H9 (cell line): ENCODE measurements around the gene VAMP3. TPM values are rescaled to one million over a fixed set of nuclear protein-coding genes. Genes with fewer than 3 reads are reported as not detected.

Experiments
- DNase-seq: peaks from one replicate; pipeline ENCODE4 v3.0.0-alpha.2; 2017
- H2AFZ ChIP-seq: one replicate; pipeline ENCODE4 v1.6.1; 2013; ENCODE audit warnings: mild to moderate bottlenecking, low read length, control low read depth, moderate library complexity
- H2AK5ac ChIP-seq: 2 replicates; pipeline ENCODE4 v1.6.1; 2013; ENCODE audit warnings: low read length, control low read depth, mixed read lengths; ENCODE audit not compliant: insufficient read length
- H2BK120ac ChIP-seq: one replicate; pipeline ENCODE4 v1.6.1; 2013; ENCODE audit warnings: low read depth, mild to moderate bottlenecking, low read length, control low read depth, inconsistent platforms; ENCODE audit not compliant: poor library complexity, severe bottlenecking
- H2BK12ac ChIP-seq: 2 replicates; pipeline ENCODE4 v1.6.1; 2013; ENCODE audit warnings: low read length, control low read depth, mixed read lengths, low read depth; ENCODE audit not compliant: insufficient read length
- H2BK15ac ChIP-seq: 2 replicates; pipeline ENCODE4 v1.6.1; 2013; ENCODE audit warnings: low read depth, low read length, control low read depth
- H2BK20ac ChIP-seq: one replicate; pipeline ENCODE4 v1.6.1; 2013; ENCODE audit warnings: low read depth, mild to moderate bottlenecking, low read length, control low read depth, inconsistent platforms; ENCODE audit not compliant: poor library complexity, severe bottlenecking
- H2BK5ac ChIP-seq: 2 replicates; pipeline ENCODE4 v1.6.1; 2013; ENCODE audit warnings: low read length, control low read depth, mixed read lengths; ENCODE audit not compliant: insufficient read length
- H3K14ac ChIP-seq: 2 replicates; pipeline ENCODE4 v1.6.1; 2013; ENCODE audit warnings: low read length, control low read depth; ENCODE audit not compliant: insufficient read depth
- H3K18ac ChIP-seq: 2 replicates; pipeline ENCODE4 v1.6.1; 2013; ENCODE audit warnings: low read depth, mild to moderate bottlenecking, mixed read lengths, low read length, control low read depth; ENCODE audit not compliant: insufficient read length
- H3K23ac ChIP-seq: 2 replicates; pipeline ENCODE4 v1.6.1; 2013; ENCODE audit warnings: low read length, control low read depth, mixed read lengths, low read depth; ENCODE audit not compliant: insufficient read length
- H3K23me2 ChIP-seq: 2 replicates; pipeline ENCODE4 v1.6.1; 2013; ENCODE audit warnings: low read depth, mild to moderate bottlenecking, mixed read lengths, low read length, control low read depth; ENCODE audit not compliant: insufficient read length, poor library complexity, severe bottlenecking
- H3K27ac ChIP-seq: 2 replicates; pipeline ENCODE4 v1.5.1; 2013; ENCODE audit warnings: low read length, control low read depth, mixed read lengths, low read depth; ENCODE audit not compliant: insufficient read length
- H3K27me3 ChIP-seq: 2 replicates; pipeline ENCODE4 v1.6.1; 2013; ENCODE audit warnings: low read length, control low read depth, inconsistent platforms; ENCODE audit not compliant: insufficient read depth
- H3K4ac ChIP-seq: 2 replicates; pipeline ENCODE4 v1.6.1; 2013; ENCODE audit warnings: low read depth, mild to moderate bottlenecking, control low read depth, inconsistent platforms, low read length, moderate library complexity
- H3K4me1 ChIP-seq: 2 replicates; pipeline ENCODE4 v1.6.1; 2013; ENCODE audit warnings: low read length, control low read depth, inconsistent platforms; ENCODE audit not compliant: insufficient read depth
- H3K4me2 ChIP-seq: 2 replicates; pipeline ENCODE4 v1.6.1; 2013; ENCODE audit warnings: low read length, control low read depth, mixed read lengths; ENCODE audit not compliant: insufficient read length, insufficient read depth
- H3K56ac ChIP-seq: 2 replicates; pipeline ENCODE4 v1.6.1; 2013; ENCODE audit warnings: low read depth, mild to moderate bottlenecking, mixed read lengths, low read length, control low read depth; ENCODE audit not compliant: insufficient read length
- H3K79me1 ChIP-seq: 2 replicates; pipeline ENCODE4 v1.6.1; 2013; ENCODE audit warnings: low read depth, mild to moderate bottlenecking, moderate library complexity, low read length, control low read depth, inconsistent platforms; ENCODE audit not compliant: insufficient read depth, poor library complexity, severe bottlenecking
- H3K79me2 ChIP-seq: 2 replicates; pipeline ENCODE4 v1.6.1; 2013; ENCODE audit warnings: low read length, control low read depth, inconsistent platforms; ENCODE audit not compliant: insufficient read depth
- H3K9ac ChIP-seq: 2 replicates; pipeline ENCODE4 v1.6.1; 2013; ENCODE audit warnings: low read length, control low read depth, mixed read lengths; ENCODE audit not compliant: insufficient read length; ENCODE audit errors: extremely low read depth
- H3K9me3 ChIP-seq: one replicate; pipeline ENCODE4 v1.6.1; 2013; ENCODE audit warnings: low read depth, low read length, inconsistent platforms; ENCODE audit not compliant: control insufficient read depth
- H3T11ph ChIP-seq: one replicate; pipeline ENCODE4 v1.6.1; 2013; ENCODE audit warnings: mild to moderate bottlenecking, low read length, control low read depth, inconsistent platforms
- H4K20me1 ChIP-seq: one replicate; pipeline ENCODE4 v1.6.1; 2013; ENCODE audit not compliant: control insufficient read depth, insufficient read length, insufficient read depth
- H4K5ac ChIP-seq: 2 replicates; pipeline ENCODE4 v1.6.1; 2013; ENCODE audit warnings: low read depth, mild to moderate bottlenecking, mixed read lengths, low read length, control low read depth; ENCODE audit not compliant: insufficient read length
- H4K8ac ChIP-seq: replicated peaks from 2 replicates; pipeline ENCODE4 v1.6.1; 2013; ENCODE audit warnings: low read length, control low read depth, mixed read lengths, low read depth; ENCODE audit not compliant: insufficient read length
- H4K91ac ChIP-seq: 2 replicates; pipeline ENCODE4 v1.6.1; 2013; ENCODE audit warnings: low read depth, mild to moderate bottlenecking, moderate library complexity, mixed read lengths, low read length, control low read depth; ENCODE audit not compliant: insufficient read length
- H3K27ac Mint-ChIP-seq, 3 experiments: 2 replicates in 2 of 3; 3 replicates in 1 of 3; pipeline ENCODE4 v1.8.0; 2020 to 2021; ENCODE audit warnings: mixed read lengths in 3 of 3, mild to moderate bottlenecking in 1 of 3, moderate library complexity in 1 of 3
- H3K27me3 Mint-ChIP-seq: 2 replicates; pipeline ENCODE4 v1.8.0; 2021; ENCODE audit warnings: low read depth, mild to moderate bottlenecking, moderate library complexity, mixed read lengths
- H3K36me3 Mint-ChIP-seq, 3 experiments: 2 replicates in 2 of 3; 3 replicates in 1 of 3; pipeline ENCODE4 v1.8.0; 2020 to 2021; ENCODE audit warnings: low read depth in 3 of 3, mixed read lengths in 3 of 3; ENCODE audit not compliant: insufficient read depth in 1 of 3
- H3K4me1 Mint-ChIP-seq, 2 experiments: 2 replicates each; pipeline ENCODE4 v1.8.0; 2020; ENCODE audit warnings: mixed read lengths in 2 of 2
- H3K4me3 Mint-ChIP-seq, 2 experiments: 2 replicates in 1 of 2; 3 replicates in 1 of 2; pipeline ENCODE4 v1.8.0; 2020 to 2021; ENCODE audit warnings: mild to moderate bottlenecking in 2 of 2, mixed read lengths in 2 of 2, moderate library complexity in 1 of 2
- H3K9me3 Mint-ChIP-seq, 2 experiments: 2 replicates in 1 of 2; 3 replicates in 1 of 2; pipeline ENCODE4 v1.8.0; 2020; ENCODE audit warnings: mild to moderate bottlenecking in 2 of 2, mixed read lengths in 2 of 2, moderate library complexity in 1 of 2
- WGBS: extraction: QIAGEN DNeasy Blood & Tissue Kit; methylation state at CpG from one replicate; pipeline ENCODE4 v1.1.7; 2013; ENCODE audit warnings: missing lambda C conversion rate, low lambda C conversion rate, mixed read lengths; ENCODE audit not compliant: insufficient read length; ENCODE audit errors: extremely low coverage; 5-methylcytosine and 5-hydroxymethylcytosine counted together
- total RNA-seq: library from RNA; stranded (reverse); gene quantifications from 2 replicates; pipeline ENCODE4 v1.2.1, GENCODE V29; 2021
- TF ChIP-seq, protein P1 (sequence below): fragments of 200-600 bp; sonication (generic); conservative IDR thresholded peaks from 3 replicates; pipeline ENCODE4 v1.8.0; 2021; ENCODE audit warnings: antibody characterized with exemption, mild to moderate bottlenecking

The VAMP3 gene
- total RNA-seq, 1 experiment from 2014 or later = 42.9 TPM

DNA sequence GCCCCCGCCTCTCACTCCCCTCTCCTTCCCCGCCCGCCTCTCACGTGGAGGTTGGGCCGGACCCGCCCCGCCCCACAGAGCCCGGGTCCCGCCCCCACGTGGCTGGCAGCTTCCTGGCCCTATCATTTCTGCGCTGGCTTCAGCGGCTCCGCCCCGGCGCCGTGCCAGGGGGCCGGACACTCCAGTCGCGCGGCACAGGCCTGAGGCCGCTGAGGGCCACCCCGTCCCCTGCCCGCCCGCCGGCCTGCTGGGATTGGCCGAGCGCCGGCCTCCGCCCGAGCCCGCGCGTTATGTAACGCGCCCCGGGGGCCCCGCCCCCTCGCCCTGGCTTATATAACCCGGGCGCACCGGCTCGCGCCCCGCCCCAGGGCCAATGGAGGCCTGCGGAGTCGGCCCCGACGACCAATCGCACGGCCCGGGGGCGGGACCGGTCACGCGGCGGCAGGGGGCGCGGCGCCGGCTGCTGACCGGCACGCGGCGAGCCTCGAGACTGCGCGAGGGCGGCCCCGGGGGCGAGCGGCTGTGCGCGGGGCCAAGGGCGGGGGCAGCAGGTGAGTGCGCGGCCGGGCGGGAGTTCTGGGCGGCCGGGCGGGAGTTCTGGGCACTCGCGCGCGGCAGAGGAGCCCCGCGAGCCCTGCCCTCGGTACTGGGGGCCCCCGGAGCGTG is 12.9 kb downstream of the VAMP3 start, which contains the start of gene PER3:
Gene PER3 (plus strand): TSS at position 466 of the 666 bp plus-strand sequence. CDS start 587 bp downstream, outside the sequence.
- Histone ChIP-seq H4K20me1 (no peaks in the 10 kb centered on the region), H2AK5ac (no peak within 1 kb of the TSS), H4K5ac (no peak within 1 kb of the TSS), H3K27me3 (no peaks in the 10 kb centered on the region; the same call in 1 of the 2 replicates), H3K14ac (peak within 1 kb of the TSS; percentile 17; the same call in 1 of the 2 replicates), H4K91ac (no peak within 1 kb of the TSS), H3K9me3 (no peaks in the 10 kb centered on the region), H2BK5ac (no peak within 1 kb of the TSS), H2BK120ac (no peak within 1 kb of the TSS), H2BK15ac (no peak within 1 kb of the TSS), H2AFZ (no peak within 1 kb of the TSS), H3K56ac (no peak within 1 kb of the TSS), H3K79me1 (no peaks in the 10 kb centered on the region), H3K23ac (no peak within 1 kb of the TSS), H3K27ac (no peak within 1 kb of the TSS), H2BK12ac (no peak within 1 kb of the TSS), H4K8ac (no peak within 1 kb of the TSS), H2BK20ac (no peak within 1 kb of the TSS), H3T11ph (no peak within 1 kb of the TSS), H3K18ac (no peak within 1 kb of the TSS), H3K4me2 (peak within 1 kb of the TSS; percentile 38), H3K4me1 (no peaks in the 10 kb centered on the region), H3K23me2 (peaks cover 4% of the 10 kb centered on the region), H3K79me2 (no peaks in the 10 kb centered on the region), H3K4ac (no peak within 1 kb of the TSS), H3K9ac (no peak within 1 kb of the TSS)
- no CpG with 5 or more reads among the region's 90 CpGs for WGBS
- DNase-seq = peak; percentile 98
- Mint-ChIP-seq H3K27ac (peak within 1 kb of the TSS in 1 of 3 experiments; percentile 89; a peak in 2 of 7 replicates), H3K4me3 (peak within 1 kb of the TSS; percentile 75 to 82), H3K27me3 (peaks cover 12% of the 10 kb centered on the region), H3K9me3 (peaks cover 11 to 12% of the 10 kb centered on the region in 2 experiments), H3K4me1 (peaks cover 6 to 7% of the 10 kb centered on the region in 2 experiments), H3K36me3 (peaks cover 38 to 60% (median 54%) of the 10 kb centered on the region in 3 experiments)
- TF ChIP-seq, protein P1, sequence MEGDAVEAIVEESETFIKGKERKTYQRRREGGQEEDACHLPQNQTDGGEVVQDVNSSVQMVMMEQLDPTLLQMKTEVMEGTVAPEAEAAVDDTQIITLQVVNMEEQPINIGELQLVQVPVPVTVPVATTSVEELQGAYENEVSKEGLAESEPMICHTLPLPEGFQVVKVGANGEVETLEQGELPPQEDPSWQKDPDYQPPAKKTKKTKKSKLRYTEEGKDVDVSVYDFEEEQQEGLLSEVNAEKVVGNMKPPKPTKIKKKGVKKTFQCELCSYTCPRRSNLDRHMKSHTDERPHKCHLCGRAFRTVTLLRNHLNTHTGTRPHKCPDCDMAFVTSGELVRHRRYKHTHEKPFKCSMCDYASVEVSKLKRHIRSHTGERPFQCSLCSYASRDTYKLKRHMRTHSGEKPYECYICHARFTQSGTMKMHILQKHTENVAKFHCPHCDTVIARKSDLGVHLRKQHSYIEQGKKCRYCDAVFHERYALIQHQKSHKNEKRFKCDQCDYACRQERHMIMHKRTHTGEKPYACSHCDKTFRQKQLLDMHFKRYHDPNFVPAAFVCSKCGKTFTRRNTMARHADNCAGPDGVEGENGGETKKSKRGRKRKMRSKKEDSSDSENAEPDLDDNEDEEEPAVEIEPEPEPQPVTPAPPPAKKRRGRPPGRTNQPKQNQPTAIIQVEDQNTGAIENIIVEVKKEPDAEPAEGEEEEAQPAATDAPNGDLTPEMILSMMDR = no peak
